ENCODE results near the gene NOSIP.

Gene NOSIP

DNA sequence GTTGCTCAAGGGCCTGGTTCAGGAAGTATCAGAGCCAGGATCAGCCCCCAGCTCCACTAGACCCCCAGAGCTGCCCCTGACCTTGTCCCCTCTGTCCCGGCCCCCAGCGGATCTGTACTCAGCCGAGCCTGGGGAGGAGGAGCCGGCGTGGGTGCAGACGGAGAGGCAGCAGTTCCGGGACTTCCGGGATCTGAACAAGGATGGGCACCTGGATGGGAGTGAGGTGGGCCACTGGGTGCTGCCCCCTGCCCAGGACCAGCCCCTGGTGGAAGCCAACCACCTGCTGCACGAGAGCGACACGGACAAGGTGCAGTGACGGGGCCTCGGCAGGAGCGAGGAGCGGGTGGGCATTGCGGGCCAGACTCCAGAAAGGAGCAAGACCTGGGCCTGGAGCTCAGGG, 37.9 kb downstream of the NOSIP start:
- Histone ChIP-seq H3K9me3 (no peaks in the 10 kb centered on the region), H3K27ac (no peak overlapping the region), H3K27me3 (no peaks in the 10 kb centered on the region), H3K4me3 (ENCODE audit: low read depth in 1 of 2, low read length in 1 of 2) (no peak overlapping the region), H3K4me1 (ENCODE audit: control insufficient read depth in 1 of 2, insufficient read depth in 1 of 2, low read depth in 1 of 2, low read length in 1 of 2) (peaks cover 0 to 2% of the 10 kb centered on the region in 2 experiments), H3K36me3 (peaks cover 61% of the 10 kb centered on the region)
- TF ChIP-seq, protein P1, sequence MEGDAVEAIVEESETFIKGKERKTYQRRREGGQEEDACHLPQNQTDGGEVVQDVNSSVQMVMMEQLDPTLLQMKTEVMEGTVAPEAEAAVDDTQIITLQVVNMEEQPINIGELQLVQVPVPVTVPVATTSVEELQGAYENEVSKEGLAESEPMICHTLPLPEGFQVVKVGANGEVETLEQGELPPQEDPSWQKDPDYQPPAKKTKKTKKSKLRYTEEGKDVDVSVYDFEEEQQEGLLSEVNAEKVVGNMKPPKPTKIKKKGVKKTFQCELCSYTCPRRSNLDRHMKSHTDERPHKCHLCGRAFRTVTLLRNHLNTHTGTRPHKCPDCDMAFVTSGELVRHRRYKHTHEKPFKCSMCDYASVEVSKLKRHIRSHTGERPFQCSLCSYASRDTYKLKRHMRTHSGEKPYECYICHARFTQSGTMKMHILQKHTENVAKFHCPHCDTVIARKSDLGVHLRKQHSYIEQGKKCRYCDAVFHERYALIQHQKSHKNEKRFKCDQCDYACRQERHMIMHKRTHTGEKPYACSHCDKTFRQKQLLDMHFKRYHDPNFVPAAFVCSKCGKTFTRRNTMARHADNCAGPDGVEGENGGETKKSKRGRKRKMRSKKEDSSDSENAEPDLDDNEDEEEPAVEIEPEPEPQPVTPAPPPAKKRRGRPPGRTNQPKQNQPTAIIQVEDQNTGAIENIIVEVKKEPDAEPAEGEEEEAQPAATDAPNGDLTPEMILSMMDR (IDR thresholded peaks at IDR 0.05): no peak

DNA sequence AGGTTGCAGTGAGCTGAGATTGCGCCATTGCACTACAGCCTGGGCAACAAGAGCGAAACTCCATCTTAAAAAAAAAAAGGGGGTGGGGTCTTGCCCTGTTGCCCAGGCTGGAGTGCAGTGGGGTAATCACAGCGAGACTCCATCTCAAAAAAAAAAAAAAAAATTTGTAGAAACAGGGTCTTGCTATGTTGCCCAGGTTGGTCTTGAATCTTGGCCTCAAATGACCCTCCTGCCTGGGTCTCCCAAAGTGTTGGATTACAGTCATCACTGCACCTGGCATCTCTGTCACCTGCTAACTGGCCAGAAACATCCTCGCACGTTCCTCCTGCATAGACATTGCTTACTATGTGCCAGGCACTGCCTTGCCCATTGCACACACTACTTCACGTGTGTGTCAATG, 38.4 kb downstream of the NOSIP start:
- no peaks in the 10 kb centered on the region for H3K27me3 ChIP-seq
- H3K4me1 ChIP-seq (ENCODE audit: control insufficient read depth in 1 of 2, insufficient read depth in 1 of 2, low read depth in 1 of 2, low read length in 1 of 2): peaks cover 0 to 2% of the 10 kb centered on the region in 2 experiments
- H3K36me3 ChIP-seq: peaks cover 66% of the 10 kb centered on the region
- no peaks in the 10 kb centered on the region for H3K9me3 ChIP-seq
- TF ChIP-seq, protein P1 (IDR thresholded peaks at IDR 0.05): no peak
- H3K27ac ChIP-seq: no peak overlapping the region
- no peak overlapping the region for H3K4me3 ChIP-seq (ENCODE audit: low read depth in 1 of 2, low read length in 1 of 2)

DNA sequence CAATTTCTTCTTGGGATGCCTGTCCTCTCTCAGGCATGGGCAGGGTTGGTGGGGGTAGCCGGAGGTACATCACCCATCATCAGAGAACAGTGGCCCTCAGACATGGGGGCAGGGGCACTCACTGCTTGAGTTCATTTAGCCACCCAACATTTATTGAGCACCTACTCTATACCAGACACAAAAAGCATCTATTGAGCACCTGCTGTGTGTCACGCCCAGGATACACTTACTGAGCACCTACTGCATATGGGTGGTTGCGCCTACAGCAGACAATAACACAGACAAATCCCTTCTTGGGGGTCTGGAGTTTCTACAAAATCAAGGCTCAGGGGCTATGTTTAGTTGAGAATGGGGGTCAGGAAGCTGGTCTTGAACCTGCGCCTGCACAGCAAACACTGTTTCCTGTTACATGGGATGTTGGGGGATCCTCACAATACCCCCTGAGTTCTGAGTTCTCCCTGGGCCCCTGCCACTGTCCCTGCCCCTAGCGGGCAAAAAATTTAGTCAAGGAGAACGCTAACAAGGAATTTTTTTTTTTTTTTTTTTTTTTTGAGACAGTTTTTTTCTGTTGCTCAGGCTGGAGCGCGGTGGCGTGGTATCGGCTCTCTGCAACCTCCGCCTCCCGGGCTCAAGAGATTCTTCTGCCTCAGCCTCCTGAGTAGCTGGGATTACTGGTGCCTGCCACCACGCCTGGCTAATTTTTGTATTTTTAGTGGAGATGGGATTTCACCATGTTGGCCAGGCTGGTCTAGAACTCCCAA, 41.0 kb downstream of the NOSIP start:
- H3K4me1 ChIP-seq (ENCODE audit: control insufficient read depth in 1 of 2, insufficient read depth in 1 of 2, low read depth in 1 of 2, low read length in 1 of 2): peaks cover 2 to 6% of the 10 kb centered on the region in 2 experiments
- H3K4me3 ChIP-seq (ENCODE audit: low read depth in 1 of 2, low read length in 1 of 2): no peak overlapping the region
- peaks cover 86% of the 10 kb centered on the region for H3K36me3 ChIP-seq

DNA sequence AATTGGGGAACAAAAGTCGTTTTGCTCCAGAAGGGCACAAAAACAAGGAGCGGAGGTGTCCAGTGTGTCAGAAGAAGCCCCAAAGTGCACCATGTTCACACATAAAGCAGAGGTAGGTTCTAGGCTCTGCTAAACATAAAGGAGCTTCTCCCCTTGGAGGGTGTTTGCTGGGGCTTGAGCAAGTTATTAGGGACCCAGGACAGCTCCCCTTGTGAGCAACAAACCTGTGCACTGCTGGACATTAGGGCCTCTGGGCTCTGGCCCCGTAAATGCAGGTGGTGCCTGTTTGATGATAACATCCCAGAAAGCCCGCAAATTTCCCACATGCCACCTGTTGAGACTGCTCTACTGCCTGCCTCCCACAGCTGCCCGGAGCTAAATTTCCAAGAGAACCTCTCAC, 41.7 kb downstream of the NOSIP start:
- Histone ChIP-seq H3K36me3 (peaks cover 81% of the 10 kb centered on the region), H3K4me1 (ENCODE audit: control insufficient read depth in 1 of 2, insufficient read depth in 1 of 2, low read depth in 1 of 2, low read length in 1 of 2) (peaks cover 9% of the 10 kb centered on the region in 2 experiments), H3K9me3 (no peaks in the 10 kb centered on the region), H3K27ac (no peak overlapping the region), H3K4me3 (ENCODE audit: low read depth in 1 of 2, low read length in 1 of 2) (no peak overlapping the region), H3K27me3 (peaks cover 19% of the 10 kb centered on the region)
- TF ChIP-seq, protein P1 (IDR thresholded peaks at IDR 0.05): no peak

More for the DNA sequence above, 41.0 kb downstream of the NOSIP start:
- no peaks in the 10 kb centered on the region for H3K9me3 ChIP-seq
- H3K27ac ChIP-seq: no peak overlapping the region
- H3K27me3 ChIP-seq: peaks cover 12% of the 10 kb centered on the region
- TF ChIP-seq, protein P1 (IDR thresholded peaks at IDR 0.05): no peak

DNA sequence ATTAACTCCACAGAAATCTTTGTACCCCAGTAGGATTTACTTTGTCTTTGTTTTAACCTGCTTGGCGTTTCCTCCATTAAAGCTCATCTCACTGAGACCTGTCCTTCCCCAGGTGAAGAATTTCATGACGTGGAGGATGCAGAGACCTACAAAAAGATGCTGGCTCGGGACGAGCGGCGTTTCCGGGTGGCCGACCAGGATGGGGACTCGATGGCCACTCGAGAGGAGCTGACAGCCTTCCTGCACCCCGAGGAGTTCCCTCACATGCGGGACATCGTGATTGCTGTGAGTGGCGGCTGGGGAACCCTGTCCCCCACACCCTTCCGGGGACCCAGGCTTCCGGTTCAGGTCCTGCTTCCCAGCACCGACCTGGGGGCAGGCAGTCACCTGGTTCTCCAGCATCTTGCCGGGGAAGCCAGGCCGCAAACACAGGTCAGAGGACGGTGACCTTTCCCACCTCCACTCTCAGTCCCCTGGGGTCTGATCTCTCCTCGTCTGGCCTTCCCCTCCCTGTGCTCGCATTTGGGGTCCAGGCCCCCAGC, 43.4 kb downstream of the NOSIP start:
- no peaks in the 10 kb centered on the region for H3K9me3 ChIP-seq
- peaks cover 33% of the 10 kb centered on the region for H3K27me3 ChIP-seq
- H3K36me3 ChIP-seq: peaks cover 79% of the 10 kb centered on the region
- no peak overlapping the region for H3K27ac ChIP-seq
- H3K4me1 ChIP-seq (ENCODE audit: control insufficient read depth in 1 of 2, insufficient read depth in 1 of 2, low read depth in 1 of 2, low read length in 1 of 2): peaks cover 13 to 16% of the 10 kb centered on the region in 2 experiments
- TF ChIP-seq, protein P1 (IDR thresholded peaks at IDR 0.05): no peak
- H3K4me3 ChIP-seq (ENCODE audit: low read depth in 1 of 2, low read length in 1 of 2): no peak overlapping the region
